RPMI7951 (cell line): ENCODE data around the gene CHD1. TPM values are rescaled to one million over a fixed set of nuclear protein-coding genes. Genes with fewer than 3 reads are reported as not detected.

ENCODE experiments used
- DNase-seq: peaks from one replicate; pipeline ENCODE4 v3.0.0-alpha.2; 2012; ENCODE audit warnings: low read depth
- total RNA-seq: library from RNA; depleted of rRNA; stranded (reverse); fragments of >200 nt; shearing (Covaris generic); gene quantifications from 2 replicates; pipeline ENCODE4 v1.2.3, GENCODE V29; 2014; rRNA removed

CHD1 gene
- total RNA-seq, 1 experiment from 2014 or later = 24.4 TPM

DNA sequence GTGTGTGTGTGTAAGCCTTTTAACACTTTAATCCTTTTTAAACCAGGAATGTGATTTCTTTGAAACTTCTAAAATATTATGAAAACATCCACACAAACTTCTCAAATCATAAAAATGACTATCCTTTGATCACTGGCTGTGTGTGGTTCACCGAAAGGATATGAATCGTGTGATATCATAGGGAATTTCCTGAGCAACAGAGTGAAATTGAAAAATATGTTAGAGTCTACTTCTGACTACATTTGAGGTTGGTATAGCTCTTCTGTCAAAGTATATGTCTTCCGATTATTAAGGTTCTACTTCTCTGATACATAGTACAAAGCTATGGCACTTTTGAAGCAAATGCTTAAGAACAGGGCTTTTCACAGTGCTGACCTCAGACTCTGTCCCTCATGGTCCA lies 115.1 kb downstream of the CHD1 start:
- no peak for DNase-seq

DNA sequence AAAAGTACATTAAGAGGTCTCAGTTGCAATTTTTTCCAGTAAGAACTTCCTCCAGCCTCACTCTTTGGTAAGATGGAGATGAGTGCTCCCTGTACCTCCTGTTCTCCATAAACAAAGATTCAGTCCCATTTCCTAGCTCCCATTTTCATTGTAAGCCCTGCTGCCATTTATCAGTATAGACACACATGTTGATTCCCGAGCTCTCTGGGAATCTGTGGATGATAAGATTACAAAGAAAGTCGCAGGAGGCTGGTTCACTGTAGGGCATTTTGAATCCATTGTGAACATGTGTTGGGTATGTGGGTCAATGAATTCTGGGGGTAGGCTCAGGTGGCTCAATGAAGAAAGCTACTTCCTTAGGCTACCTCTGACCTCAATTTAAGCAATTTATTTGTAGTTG lies 118.6 kb downstream of the CHD1 start:
- no peak for DNase-seq

- DNase-seq = no peak
These were observed 121.0 kb downstream of the CHD1 start for GRCh38 chr5:98807806-98808205.

- DNase-seq = no peak
These were observed 123.7 kb downstream of the CHD1 start for GRCh38 chr5:98805070-98805469.

DNA sequence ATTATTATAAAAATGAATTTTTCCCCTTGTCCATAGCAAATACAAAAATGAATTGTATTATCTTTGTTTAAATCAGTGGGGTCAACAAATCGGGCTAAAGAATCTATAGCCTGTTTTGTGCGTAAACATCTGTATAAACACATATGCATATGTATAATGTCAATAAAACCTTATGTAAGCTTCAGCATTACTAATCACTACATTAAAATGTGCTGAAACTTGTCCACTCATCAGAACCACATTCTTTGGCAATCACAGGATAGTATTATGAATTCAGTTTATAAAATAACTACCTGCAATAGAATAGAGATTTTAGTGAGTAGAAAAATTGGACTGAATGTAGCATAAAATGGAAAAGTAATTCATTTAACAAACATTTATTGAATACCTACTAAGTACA lies 124.7 kb downstream of the CHD1 start:
- no peak for DNase-seq

Other genes starting within 250 kb of the CHD1 start
- 10.0 and 12.4 TPM in 2 replicates for gene RGMB, start 155.3 kb downstream of the CHD1 start, total RNA-seq